ENCODE data around the gene RAB3C. TPM values are rescaled to one million over a fixed set of nuclear protein-coding genes. Genes with fewer than 3 reads are reported as not detected.

Gene RAB3C
- total RNA-seq, 6 donors from 2014 or later, result 0.09 to 1.1 (median 0.87) TPM; not detected in 2

GRCh38 chr5:58793888-58794657 is 211.2 kb downstream of the RAB3C start:
- ATAC-seq (ENCODE audit: low FRiP score in 2 of 2), result no peak
- no peak overlapping the region for H3K4me3 ChIP-seq
- no peak for DNase-seq
- no peaks in the 10 kb centered on the region for H3K36me3 ChIP-seq
- H3K27ac ChIP-seq, result no peak overlapping the region
- TF ChIP-seq POLR2AphosphoS5 (IDR thresholded peaks at IDR 0.05) (no peak), POLR2A (IDR thresholded peaks at IDR 0.05) (no peak), CTCF (IDR thresholded peaks at IDR 0.05) (no peak), EP300 (IDR thresholded peaks at IDR 0.05) (no peak)
- no peaks in the 10 kb centered on the region for H3K27me3 ChIP-seq
- WGBS, 2 donors, result 47 to 54% methylated on average over 4 of the region's 4 CpGs
- no peaks in the 10 kb centered on the region for H3K9me3 ChIP-seq
- no peaks in the 10 kb centered on the region for H3K4me1 ChIP-seq

- TF ChIP-seq EP300 (IDR thresholded peaks at IDR 0.05), result no peak
- no peak for TF ChIP-seq CTCF (IDR thresholded peaks at IDR 0.05)
- no peak for TF ChIP-seq POLR2AphosphoS5 (IDR thresholded peaks at IDR 0.05)
- TF ChIP-seq POLR2A (IDR thresholded peaks at IDR 0.05), result no peak
- no peak for ATAC-seq (ENCODE audit: low FRiP score in 2 of 2)
- H3K36me3 ChIP-seq, result no peaks in the 10 kb centered on the region
- no peak overlapping the region for H3K27ac ChIP-seq
- H3K4me3 ChIP-seq, result no peak overlapping the region
- no peak for DNase-seq
- H3K27me3 ChIP-seq, result no peaks in the 10 kb centered on the region
- H3K4me1 ChIP-seq, result no peaks in the 10 kb centered on the region
- H3K9me3 ChIP-seq, result no peaks in the 10 kb centered on the region
- 92 to 94% methylated on average over 4 of the region's 4 CpGs for WGBS, 2 donors
Measured at GRCh38 chr5:58794875-58795274, 212.0 kb downstream of the RAB3C start.

GRCh38 chr5:58795327-58795726 is 212.5 kb downstream of the RAB3C start:
- no peak for ATAC-seq (ENCODE audit: low FRiP score in 2 of 2)
- H3K4me1 ChIP-seq, result no peaks in the 10 kb centered on the region
- no peaks in the 10 kb centered on the region for H3K27me3 ChIP-seq
- no peak for DNase-seq
- TF ChIP-seq POLR2A (IDR thresholded peaks at IDR 0.05) (no peak), CTCF (IDR thresholded peaks at IDR 0.05) (no peak), EP300 (IDR thresholded peaks at IDR 0.05) (no peak), POLR2AphosphoS5 (IDR thresholded peaks at IDR 0.05) (no peak)
- no peaks in the 10 kb centered on the region for H3K36me3 ChIP-seq
- no peak overlapping the region for H3K27ac ChIP-seq
- no peak overlapping the region for H3K4me3 ChIP-seq
- no peaks in the 10 kb centered on the region for H3K9me3 ChIP-seq

- no peaks in the 10 kb centered on the region for H3K4me1 ChIP-seq
- H3K36me3 ChIP-seq, result no peaks in the 10 kb centered on the region
- no peak for TF ChIP-seq EP300 (IDR thresholded peaks at IDR 0.05)
- TF ChIP-seq POLR2A (IDR thresholded peaks at IDR 0.05), result no peak
- no peak for TF ChIP-seq POLR2AphosphoS5 (IDR thresholded peaks at IDR 0.05)
- TF ChIP-seq CTCF (IDR thresholded peaks at IDR 0.05), result no peak
- H3K4me3 ChIP-seq, result no peak overlapping the region
- H3K27ac ChIP-seq, result no peak overlapping the region
- no peaks in the 10 kb centered on the region for H3K27me3 ChIP-seq
- DNase-seq, result no peak
- no peaks in the 10 kb centered on the region for H3K9me3 ChIP-seq
- ATAC-seq (ENCODE audit: low FRiP score in 2 of 2), result no peak
Measured at GRCh38 chr5:58797021-58797420, 214.1 kb downstream of the RAB3C start.

- no peaks in the 10 kb centered on the region for H3K36me3 ChIP-seq
- 81 to 87% methylated on average over 7 of the region's 7 CpGs for WGBS, 2 donors
- H3K27me3 ChIP-seq, result no peaks in the 10 kb centered on the region
- ATAC-seq (ENCODE audit: low FRiP score in 2 of 2), result no peak
- H3K4me3 ChIP-seq, result no peak overlapping the region
- no peak for TF ChIP-seq POLR2A (IDR thresholded peaks at IDR 0.05)
- TF ChIP-seq CTCF (IDR thresholded peaks at IDR 0.05), result no peak
- no peak for TF ChIP-seq EP300 (IDR thresholded peaks at IDR 0.05)
- no peak for TF ChIP-seq POLR2AphosphoS5 (IDR thresholded peaks at IDR 0.05)
- no peaks in the 10 kb centered on the region for H3K4me1 ChIP-seq
- DNase-seq, result no peak
- no peak overlapping the region for H3K27ac ChIP-seq
- no peaks in the 10 kb centered on the region for H3K9me3 ChIP-seq
Measured at GRCh38 chr5:58800356-58800755, 217.5 kb downstream of the RAB3C start.
